Neural cell (in vitro differentiated cells): ENCODE data around the gene ZNF335. TPM values are rescaled to one million over a fixed set of nuclear protein-coding genes. Genes with fewer than 3 reads are reported as not detected.

Experiments used
- polyA plus RNA-seq: library from polyadenylated mRNA; depleted of rRNA; stranded (reverse); fragments of >200 nt; gene quantifications from 2 replicates; pipeline ENCODE4 v1.2.3, GENCODE V29; 2014

ZNF335 gene
- polyA plus RNA-seq, 1 donor from 2014 or later, result 12.8 TPM

Other genes starting within 250 kb of the ZNF335 start
- not detected in 2 replicates for gene SPINT4, start 249.9 kb downstream of the ZNF335 start, polyA plus RNA-seq
- not detected in 2 replicates for gene WFDC3, start 180.3 kb downstream of the ZNF335 start, polyA plus RNA-seq
- 35.9 and 43.8 TPM in 2 replicates for gene DNTTIP1, start 180.2 kb downstream of the ZNF335 start, polyA plus RNA-seq
- 2.5 and 4.9 TPM in 2 replicates for gene UBE2C, start 159.6 kb downstream of the ZNF335 start, polyA plus RNA-seq
- 3.8 TPM in 1 of 2 replicates, not detected in the other for gene TNNC2, start 144.9 kb downstream of the ZNF335 start, polyA plus RNA-seq
- 7.2 and 14.8 TPM in 2 replicates for gene SNX21, start 138.4 kb downstream of the ZNF335 start, polyA plus RNA-seq
- 60.9 and 68.7 TPM in 2 replicates for gene ACOT8, start 114.8 kb downstream of the ZNF335 start, polyA plus RNA-seq
- gene ZSWIM3, start 114.6 kb downstream of the ZNF335 start, polyA plus RNA-seq, result 12.3 and 14.3 TPM in 2 replicates
- 3.3 and 5.5 TPM in 2 replicates for gene ZSWIM1, start 91.0 kb downstream of the ZNF335 start, polyA plus RNA-seq
- 1.2 and 5.1 TPM in 2 replicates for gene SPATA25, start 84.6 kb downstream of the ZNF335 start, polyA plus RNA-seq
- gene NEURL2, start 81.0 kb downstream of the ZNF335 start, polyA plus RNA-seq, result 5.0 and 6.3 TPM in 2 replicates
- 25.7 and 49.7 TPM in 2 replicates for gene CTSA, start 80.9 kb downstream of the ZNF335 start, polyA plus RNA-seq
- 5.3 and 7.0 TPM in 2 replicates for gene PLTP, start 60.0 kb downstream of the ZNF335 start, polyA plus RNA-seq
- gene PCIF1, start 37.5 kb downstream of the ZNF335 start, polyA plus RNA-seq, result 21.5 and 28.3 TPM in 2 replicates
- gene MMP9, start 36.7 kb upstream of the ZNF335 start, polyA plus RNA-seq, result not detected in 2 replicates
- gene SLC12A5, start 57.0 kb upstream of the ZNF335 start, polyA plus RNA-seq, result 53.1 and 74.4 TPM in 2 replicates
- gene NCOA5, start 117.8 kb upstream of the ZNF335 start, polyA plus RNA-seq, result 23.0 and 29.9 TPM in 2 replicates
- gene CD40, start 146.1 kb upstream of the ZNF335 start, polyA plus RNA-seq, result not detected in 2 replicates